CD4-positive, alpha-beta T cell treated with Interleukin-4 for 4 hours (primary cell): ENCODE measurements around the gene TMEM270.
"Not testable (repeated sequence)": the region's sequence is repeated elsewhere in the genome, so short reads cannot be mapped to it uniquely, and the experiment has no call there.

Source experiments
- DNase-seq: peaks from one replicate; pipeline ENCODE4 v3.0.0-alpha.2; 2020

TMEM270 gene

GRCh38 chr7:73833251-73833919 is 27.6 kb upstream of the TMEM270 start:
- DNase-seq: no peak

- DNase-seq: no peak
These were observed 26.2 kb upstream of the TMEM270 start for GRCh38 chr7:73834626-73835191.

- not testable (repeated sequence) for DNase-seq
These were observed 23.8 kb upstream of the TMEM270 start for GRCh38 chr7:73837167-73837566.

DNA sequence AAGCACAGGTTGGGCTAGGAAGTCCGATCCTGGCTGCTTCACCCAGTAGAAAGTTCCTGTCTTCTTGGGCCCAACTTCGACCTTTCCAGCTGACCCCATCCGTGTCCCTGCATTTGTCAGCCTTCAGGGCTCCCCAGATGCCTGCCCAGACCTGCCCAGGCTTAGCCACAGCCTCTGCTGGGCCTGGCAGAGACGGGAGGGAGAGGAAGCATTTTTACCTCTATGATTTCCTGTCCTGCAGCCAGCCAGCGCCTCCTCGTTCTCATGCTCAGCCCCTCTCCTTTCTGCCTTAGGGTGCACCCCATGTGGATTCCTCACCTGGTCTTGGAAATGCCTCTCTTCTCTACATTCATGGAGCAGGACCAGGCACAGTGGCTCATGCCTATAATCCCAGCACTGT is 22.3 kb upstream of the TMEM270 start:
- no peak for DNase-seq

DNA sequence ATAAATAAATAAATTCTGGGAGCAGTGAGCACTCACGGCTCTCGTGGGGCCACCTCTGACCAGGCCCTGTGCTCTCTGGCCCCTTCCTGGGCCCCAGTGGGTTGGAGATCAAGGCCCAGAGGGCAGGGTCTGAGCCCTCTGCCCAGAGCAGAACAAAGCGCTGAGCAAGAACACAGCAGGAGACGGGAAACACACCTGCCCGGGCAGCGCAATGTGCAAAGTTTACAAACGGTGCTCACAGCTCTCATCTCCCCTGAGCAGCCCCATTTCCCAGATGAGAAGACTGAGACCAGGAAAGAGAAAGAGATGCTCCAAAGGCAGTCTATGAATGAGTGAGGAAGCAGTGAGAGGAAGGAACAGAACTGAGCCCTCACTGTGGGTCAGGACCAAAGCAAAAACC is 21.7 kb upstream of the TMEM270 start:
- no peak for DNase-seq

DNA sequence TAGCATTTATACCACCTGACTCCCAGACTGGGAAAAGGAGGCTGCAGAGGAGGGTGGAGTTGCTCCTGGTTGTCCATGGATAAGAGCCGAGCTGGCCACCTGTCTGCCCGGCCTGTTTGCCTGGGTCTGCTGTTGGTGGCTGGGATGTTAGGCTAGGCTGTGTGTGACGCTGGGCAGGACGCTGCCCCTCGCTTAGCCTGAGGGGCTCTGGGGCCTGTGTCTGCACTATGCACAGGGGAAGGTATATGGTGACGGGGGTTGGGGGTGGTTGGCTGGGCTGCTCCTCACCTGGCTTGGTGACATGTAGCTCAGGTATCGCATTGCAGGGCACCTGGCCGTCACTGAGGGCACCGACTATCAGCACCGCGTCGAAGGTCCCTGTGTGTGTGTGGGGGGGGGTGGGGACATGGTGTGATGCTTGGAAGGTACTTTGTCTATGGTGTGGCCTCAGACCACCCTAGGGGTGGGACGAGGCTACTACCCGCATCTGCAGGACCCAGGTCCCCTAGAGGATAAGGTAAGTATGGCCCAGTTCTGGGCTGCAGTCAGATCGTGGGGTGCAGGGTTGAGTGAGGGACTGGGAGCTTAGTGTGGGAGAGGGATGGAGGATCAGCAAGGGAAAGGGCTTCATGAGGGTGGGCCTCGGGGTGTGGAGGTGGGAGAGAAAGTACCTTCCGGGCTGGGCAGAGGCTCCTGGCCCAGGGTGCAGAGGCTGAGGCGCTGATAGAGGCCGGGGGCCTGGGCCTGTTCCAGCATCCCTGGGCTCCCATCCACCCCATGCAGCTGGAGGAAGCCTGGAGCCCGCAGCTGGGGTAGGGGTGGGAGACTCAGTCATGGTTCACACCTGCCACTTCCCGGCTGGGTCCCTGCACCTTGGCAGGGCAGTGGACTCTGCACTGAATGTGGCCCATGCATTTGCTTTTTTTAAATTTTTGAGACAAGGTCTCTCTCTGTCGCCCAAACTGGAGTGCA is 20.9 kb upstream of the TMEM270 start:
- DNase-seq: no peak

DNA sequence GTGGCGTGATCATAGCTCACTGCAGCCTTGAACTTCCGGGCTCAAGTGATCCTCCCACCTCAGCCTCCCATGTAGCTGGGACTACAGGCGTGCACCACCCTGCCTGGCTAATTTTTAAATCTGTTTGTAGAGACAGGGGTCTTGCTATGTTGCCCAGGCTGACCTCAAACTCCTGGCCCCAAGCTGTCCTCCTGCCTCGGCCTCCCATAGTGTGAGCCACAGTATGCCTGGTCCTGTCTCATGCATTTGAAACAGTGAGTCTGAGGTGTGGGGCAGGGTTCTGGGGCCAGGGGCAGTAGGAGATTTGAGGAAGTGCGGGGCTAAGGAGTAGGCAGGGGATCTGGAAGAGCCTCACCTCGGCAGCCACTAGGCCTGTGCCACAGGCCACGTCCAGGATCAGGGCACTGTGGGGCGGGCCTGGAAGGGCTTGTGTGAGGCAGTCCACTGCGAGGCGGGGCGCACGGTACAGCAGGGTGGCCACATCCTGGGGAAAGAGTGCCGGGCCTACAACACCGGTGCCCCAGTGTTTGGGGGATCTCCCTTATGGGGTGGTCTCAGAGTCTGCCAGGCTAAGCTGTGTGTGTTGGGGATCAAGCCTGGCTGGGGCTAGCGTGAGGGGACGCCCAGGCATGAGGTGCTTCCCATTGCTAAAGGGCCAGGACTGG is 20.1 kb upstream of the TMEM270 start:
- no peak for DNase-seq

GRCh38 chr7:73841689-73842066 is 19.3 kb upstream of the TMEM270 start:
- no peak for DNase-seq

DNA sequence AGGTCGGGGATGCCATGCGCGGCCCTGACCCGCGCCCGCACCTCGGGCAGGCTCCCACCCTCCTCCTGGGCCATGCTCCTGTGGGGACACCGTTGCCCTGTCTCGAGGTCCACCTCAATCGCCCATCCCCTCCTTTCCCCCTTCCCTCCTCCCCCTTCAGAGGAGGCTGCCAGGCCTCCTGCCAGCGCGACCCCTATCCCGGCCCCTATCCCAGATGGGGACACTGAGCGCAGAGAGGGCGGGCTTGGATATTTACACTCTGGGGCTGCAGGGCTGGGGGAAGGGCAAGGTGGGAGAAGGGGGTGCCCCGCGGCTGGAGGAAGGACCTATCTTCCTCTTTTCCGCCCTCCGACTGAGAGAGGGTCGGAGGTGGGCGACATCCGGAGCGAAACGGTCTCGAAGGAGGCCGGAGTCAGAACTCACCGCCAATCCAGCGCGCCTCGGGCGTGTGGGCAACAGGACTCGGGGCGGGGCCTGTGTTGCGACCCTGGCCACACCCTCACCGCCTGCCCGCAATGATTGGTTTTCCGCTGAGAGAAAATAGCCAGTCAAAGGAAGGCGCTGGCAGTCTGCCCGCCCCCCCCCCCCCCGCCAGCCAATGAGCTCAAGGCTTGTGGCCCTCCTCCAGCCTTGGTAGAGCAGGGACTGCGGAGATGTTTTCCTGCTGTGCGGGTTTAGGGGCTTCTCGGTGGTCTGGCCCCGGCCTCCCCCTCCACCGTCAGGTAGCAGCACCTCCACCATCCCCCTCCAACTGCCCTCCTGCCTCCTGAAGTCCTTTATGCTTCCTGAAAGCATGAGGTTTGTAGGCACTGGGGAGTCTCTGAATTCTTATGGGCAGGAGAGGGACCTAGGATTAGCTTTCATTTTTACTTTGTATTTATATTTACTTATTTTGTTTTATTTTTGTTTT is 18.6 kb upstream of the TMEM270 start, which contains the start of gene METTL27:
METTL27 (minus strand) TSS at position 450 of the 910 bp plus-strand sequence; CDS start at position 74, 376 bp downstream.
- peak; percentile 89 for DNase-seq

- DNase-seq: no peak
These were observed 16.8 kb upstream of the TMEM270 start for GRCh38 chr7:73844131-73844547.

DNA sequence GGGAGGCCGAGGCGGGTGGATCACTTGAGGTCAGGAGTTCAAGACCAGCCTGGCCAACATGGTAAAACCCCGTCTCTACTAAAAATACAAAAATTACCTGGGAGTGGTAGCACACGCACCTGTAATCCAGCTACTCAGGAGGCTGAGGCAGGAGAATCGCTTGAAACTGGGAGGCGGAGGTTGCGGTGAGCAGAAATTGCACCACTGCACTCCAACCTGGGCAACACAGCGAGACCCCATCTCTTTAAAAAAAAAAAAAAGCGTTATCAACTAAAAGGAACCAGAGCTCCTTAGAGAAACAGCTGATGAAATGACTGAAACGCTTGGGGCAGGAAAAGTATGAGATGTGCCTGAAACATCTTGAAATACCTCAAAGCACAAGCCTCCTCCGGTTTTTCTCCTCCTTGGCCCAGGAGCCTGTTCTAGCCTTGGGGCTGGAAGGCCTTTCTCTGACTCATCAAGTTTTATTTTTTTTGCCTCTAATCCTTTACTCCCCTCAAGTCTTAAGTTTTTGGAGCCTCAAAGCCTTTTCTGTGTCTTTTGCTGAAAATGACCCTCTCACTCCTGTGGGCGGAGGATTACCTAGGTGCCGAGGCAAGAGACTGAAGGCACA is 16.0 kb upstream of the TMEM270 start:
- no peak for DNase-seq

- DNase-seq: not testable (repeated sequence)
These were observed 15.2 kb upstream of the TMEM270 start for GRCh38 chr7:73845701-73846195.

GRCh38 chr7:73847941-73848723 is 12.8 kb upstream of the TMEM270 start:
- DNase-seq: no peak

DNA sequence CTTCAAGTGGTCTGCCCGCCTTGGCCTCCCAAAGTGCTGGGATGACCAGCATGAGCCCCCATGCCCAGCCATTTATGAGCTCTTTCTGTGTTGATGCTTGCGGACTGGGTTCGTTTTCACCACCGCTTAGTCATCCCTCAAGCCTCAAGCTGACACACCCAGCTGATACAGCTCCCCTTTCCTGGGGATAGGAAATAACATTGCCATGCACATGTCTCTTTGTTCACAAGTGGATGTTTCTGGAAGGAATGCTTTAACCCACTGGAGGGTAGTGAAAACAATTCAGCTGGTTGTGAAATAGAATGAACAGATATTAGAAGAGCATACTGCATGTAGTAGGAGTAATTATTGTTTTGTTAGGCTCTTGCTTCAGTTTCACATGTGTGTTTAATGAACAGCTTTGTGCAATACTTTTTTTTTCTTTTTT is 10.2 kb upstream of the TMEM270 start:
- peak; percentile 13 for DNase-seq

DNA sequence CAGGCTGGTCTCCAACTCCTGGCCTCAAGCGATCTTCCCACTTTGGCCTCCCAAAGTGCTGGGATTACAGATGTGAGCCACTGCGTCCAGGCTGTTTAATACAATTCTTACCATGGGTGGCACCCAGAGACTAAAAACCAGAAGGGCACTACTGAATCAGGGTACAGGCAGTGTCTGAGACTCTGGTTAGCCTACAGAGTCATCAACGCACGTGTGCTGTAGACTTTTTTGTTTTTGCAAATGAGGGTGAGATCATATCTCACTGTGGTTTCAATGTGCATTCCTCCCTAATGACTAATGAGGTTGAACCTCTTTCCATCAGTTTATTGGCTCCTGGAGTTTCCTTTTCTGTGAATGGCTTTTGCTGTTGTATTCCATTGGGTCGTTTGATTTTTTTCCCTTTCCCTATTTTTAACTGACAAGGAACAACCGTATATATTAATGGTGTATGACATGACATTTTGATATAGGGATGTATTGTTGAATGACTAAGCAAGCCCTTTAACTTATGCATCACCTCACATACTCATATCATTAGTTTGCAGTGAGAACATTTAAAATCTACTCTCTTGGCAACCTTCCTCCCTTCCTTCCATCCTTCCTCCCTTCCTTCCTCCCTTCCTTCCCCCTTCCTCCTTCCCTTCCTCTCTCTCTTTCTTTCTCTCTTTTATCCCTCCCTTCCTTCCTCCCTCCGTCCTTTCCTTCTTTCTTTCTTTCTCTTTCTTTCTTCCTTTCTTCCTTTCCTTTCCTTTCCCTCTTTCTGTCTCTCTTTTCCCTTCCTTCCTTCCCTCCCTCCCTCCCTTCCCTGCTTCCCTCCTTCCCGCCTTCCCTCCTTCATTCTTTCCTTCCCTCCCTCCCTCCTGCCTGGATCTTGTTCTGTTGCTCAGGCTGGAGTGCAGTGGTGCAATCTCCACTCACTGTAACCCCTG is 9.3 kb upstream of the TMEM270 start:
- DNase-seq: peak; percentile 45

DNA sequence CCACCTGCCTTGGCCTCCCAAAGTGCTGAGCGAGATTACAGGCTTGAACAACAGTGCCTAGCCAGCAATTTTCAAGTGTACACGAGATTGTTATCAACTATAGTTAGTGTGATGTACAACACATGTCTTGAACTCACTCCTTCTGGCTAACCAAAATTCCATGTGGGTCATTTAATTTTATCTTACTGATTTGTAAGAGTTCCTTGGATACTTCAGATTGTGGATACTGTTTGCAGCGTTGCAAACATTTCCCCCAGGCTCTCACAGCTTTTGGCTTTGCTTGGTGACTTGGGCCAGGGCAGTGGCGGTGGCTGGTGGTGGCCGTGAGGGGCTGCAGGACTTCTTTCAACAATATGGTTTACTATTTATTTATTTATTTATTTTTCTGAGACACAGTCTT is 8.5 kb upstream of the TMEM270 start:
- DNase-seq: no peak

DNA sequence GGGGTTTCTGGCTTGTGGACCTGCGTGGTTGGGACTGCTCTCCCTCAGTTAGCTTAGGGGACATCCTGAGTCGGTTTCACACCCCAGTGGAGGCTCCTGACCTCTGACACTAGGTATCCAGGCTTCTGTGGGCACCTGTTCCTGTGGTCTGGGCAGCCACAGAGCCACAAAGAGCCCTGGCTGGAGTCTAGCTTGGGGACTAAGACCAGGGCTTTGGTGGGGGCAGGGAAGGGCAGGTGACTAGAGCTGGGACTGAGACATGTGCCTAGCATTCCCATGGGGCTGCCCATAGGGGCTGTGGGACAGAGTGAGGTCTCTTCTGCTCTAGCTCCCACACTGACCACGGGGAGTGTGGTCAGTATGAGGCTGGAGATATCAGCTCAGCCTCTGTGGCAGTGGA is 4.0 kb upstream of the TMEM270 start:
- no peak for DNase-seq

DNA sequence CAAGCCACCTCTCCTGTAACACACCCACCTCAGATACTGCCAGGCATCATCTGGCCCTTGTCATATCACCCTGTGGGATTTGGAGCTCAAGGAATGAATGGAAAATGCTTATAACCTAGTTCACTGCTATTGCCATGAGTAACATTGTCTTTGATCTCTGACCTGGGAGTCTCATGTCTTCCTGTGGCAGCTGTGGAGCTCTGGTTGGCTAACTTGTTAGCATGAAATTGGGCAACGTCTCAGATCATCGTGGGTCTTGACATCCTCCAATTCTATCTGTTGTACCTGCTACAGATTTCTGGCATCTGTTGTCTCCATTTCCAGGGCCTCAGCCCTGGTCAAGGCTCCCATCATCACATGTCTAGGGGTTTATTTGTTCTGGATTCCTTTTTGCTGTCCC is 2.2 kb upstream of the TMEM270 start:
- no peak for DNase-seq

- DNase-seq: no peak
These were observed 346 bp downstream of the TMEM270 start for GRCh38 chr7:73861305-73861704.
